NB4 (cell line): ENCODE measurements around the gene GLI3.

Source experiments
- DNase-seq: peaks from one replicate; pipeline ENCODE4 v3.0.0; 2010; ENCODE audit warnings: low read depth
- H3K4me3 ChIP-seq: one replicate; pipeline ENCODE4 v1.5.1; 2011; ENCODE audit warnings: mild to moderate bottlenecking, low read depth, low read length, moderate library complexity
- CTCF ChIP-seq: IDR thresholded peaks from one replicate; pipeline ENCODE4 v1.5.1; 2012; ENCODE audit warnings: low read depth, low read length
- MAX ChIP-seq: IDR thresholded peaks from 2 replicates; pipeline ENCODE4 v1.6.1; 2011; ENCODE audit warnings: low read depth, low read length
- MYC ChIP-seq: IDR thresholded peaks from 2 replicates; pipeline ENCODE4 v1.6.1; 2011; ENCODE audit warnings: low read depth, low read length
- POLR2A ChIP-seq: IDR thresholded peaks from 2 replicates; pipeline ENCODE4 v1.6.1; 2011; ENCODE audit warnings: mild to moderate bottlenecking; ENCODE audit not compliant: insufficient read length; ENCODE audit errors: extremely low read depth

Gene GLI3

GRCh38 chr7:42168512-42168911, 68.5 kb downstream of the GLI3 start:
- no peak for TF ChIP-seq MYC
- no peak for DNase-seq
- no peak overlapping the region for H3K4me3 ChIP-seq

DNA sequence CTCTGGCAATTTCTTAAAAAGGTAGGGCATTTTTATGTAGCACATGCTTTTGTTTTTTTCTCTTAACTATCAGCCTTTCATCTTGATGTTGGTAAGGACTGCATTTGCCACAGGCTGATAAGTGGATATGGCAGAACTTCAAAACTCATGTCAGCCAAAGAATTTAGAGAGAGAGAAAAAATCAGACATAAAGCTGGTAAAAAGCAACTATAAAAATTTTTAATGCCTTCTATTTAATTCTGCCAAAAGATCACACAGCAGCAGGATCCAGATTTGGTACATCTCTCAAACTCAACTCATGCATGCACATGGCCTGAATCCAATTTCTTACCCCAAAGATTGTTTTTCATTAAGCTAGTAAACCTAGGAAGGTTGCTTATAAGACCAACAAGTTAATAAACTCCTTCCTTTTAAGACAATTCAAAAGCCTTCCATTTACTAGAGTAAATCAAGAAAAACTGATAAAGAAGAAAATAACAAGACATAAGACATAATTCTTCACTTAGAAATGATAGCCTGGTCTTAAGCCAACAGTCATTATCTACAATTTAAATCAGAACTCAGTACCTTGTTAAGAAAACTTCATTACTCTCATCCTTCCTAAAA, 69.3 kb downstream of the GLI3 start:
- no peak for DNase-seq
- no peak overlapping the region for H3K4me3 ChIP-seq
- TF ChIP-seq MAX, result no peak
- no peak for TF ChIP-seq POLR2A
- TF ChIP-seq MYC, result no peak
- no peak for TF ChIP-seq CTCF

DNA sequence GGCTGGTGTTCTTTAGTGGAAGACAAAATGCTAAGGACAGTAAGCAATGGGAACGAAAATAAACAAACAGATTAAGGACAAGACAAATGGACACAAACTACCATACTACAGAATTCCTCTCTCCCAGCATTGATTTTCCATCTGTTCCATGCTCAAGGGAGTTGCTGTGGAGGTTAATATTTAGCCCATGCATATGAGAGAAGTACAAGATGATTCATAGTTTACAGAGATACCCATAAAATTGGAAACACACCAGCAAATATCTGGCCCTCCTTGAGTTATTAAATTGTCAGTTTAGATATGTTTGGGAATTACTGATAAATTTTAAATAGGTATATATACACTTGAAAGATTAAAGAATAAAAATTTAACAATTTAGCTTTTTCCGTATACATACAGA, 69.8 kb downstream of the GLI3 start:
- no peak for DNase-seq
- TF ChIP-seq CTCF (no peak), MYC (no peak), POLR2A (no peak), MAX (no peak)
- no peak overlapping the region for H3K4me3 ChIP-seq

DNA sequence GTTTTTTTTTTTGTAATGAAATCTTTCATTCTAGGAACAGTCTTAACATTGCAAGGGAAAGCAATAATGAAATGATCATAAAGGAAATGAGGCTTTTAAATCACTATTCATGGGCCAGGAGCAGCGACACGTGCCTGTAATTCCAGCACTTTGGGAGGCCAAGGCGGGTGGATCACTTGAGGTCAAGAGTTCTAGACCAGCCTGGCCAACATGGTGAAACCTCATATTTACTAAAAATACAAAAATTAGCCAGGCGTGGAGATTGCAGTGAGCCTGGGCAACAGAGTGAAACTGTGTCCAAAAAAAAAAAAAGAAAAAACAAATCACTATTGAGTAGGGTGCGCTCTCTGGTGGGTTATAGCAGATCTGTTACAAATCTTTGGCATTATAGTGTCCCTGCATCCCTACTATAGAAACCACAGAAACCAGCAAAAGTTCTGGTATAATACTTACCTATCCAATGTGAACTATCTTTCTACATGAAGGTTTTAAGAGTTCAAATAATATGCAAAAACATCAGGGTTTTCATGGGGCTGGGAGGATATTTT, 72.1 kb downstream of the GLI3 start:
- TF ChIP-seq MAX (no peak), CTCF (no peak), MYC (no peak), POLR2A (no peak)
- H3K4me3 ChIP-seq, result no peak overlapping the region
- no peak for DNase-seq

DNA sequence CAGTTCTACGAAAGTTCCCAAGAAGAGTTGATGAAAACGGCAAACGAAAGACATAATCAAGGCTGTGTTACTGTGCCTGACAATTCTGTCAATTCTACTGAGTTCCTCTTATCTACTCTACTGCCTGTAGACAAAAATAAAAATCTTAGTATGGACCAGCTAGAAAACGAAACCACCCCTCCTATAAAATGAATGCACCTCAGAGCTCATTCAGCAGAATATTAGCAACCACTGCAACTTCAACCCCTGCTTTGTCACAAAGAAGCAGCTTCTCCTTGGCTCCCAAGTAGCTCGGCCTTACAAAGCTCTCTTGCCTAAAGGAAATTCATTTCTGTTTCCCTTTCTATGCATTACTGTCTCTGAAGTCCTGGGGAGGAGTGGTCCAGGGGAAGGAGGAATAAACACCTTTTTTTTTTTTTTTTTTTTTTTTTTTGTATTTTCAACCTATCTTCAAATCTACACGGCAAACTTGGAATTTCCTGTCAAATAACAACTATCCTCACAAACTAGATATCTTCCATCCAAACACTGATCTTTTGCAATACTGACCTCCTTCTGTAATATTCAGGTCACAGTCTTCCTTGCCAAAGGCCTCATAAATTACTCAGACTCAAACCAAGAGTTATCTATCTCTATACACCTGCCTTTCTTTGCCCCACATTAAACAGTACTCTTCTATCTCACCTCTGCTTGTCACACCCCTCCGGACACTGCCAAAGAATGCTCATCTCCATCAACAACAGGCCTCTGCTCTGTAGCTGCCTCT, 74.3 kb downstream of the GLI3 start:
- no peak overlapping the region for H3K4me3 ChIP-seq
- no peak for DNase-seq
- TF ChIP-seq MYC, result no peak
- TF ChIP-seq MAX, result no peak
- TF ChIP-seq POLR2A, result no peak
- no peak for TF ChIP-seq CTCF

DNA sequence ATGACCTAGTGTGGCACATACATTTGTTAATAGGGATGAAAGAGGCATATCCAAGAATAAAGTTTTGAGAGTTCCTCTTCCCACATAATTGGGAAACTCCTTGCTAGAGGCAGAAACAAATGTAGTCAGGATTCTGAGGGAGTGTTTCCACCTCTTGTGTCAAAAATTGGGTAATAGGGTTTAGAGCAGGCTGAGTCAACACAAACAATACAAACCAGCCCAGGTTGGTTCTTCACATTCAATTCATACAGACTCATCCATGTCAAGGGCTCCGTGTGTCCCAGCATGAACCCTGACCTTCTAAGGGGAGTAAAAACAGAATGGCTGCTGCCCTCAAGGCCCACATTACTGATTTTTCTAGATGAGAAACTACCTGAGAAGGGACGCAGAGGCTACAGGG, 75.3 kb downstream of the GLI3 start:
- no peak for DNase-seq
- H3K4me3 ChIP-seq, result no peak overlapping the region
- TF ChIP-seq MAX (no peak), MYC (no peak), CTCF (no peak), POLR2A (no peak)
